AG08396 (cell line): ENCODE measurements around the gene PICALM.
"Not testable (repeated sequence)": the region's sequence is repeated elsewhere in the genome, so short reads cannot be mapped to it uniquely, and the experiment has no call there.

Source experiments
- DNase-seq: peaks from one replicate; pipeline ENCODE4 v3.0.0; 2012; ENCODE audit warnings: low spot score, mixed read lengths

The PICALM gene

GRCh38 chr11:85939099-85940015 is 129.5 kb downstream of the PICALM start:
- DNase-seq: no peak

GRCh38 chr11:85937835-85938234 is 131.0 kb downstream of the PICALM start:
- no peak for DNase-seq

GRCh38 chr11:85935751-85936150 is 133.1 kb downstream of the PICALM start:
- DNase-seq: no peak

- DNase-seq: no peak
Measured at GRCh38 chr11:85934596-85935169, 134.2 kb downstream of the PICALM start.

- DNase-seq: no peak
Measured at GRCh38 chr11:85930879-85931366, 138.0 kb downstream of the PICALM start.

GRCh38 chr11:85926653-85927214 is 142.2 kb downstream of the PICALM start:
- not testable (repeated sequence) for DNase-seq

- no peak for DNase-seq
Measured at GRCh38 chr11:85923455-85923854, 145.4 kb downstream of the PICALM start.

GRCh38 chr11:85922367-85922766 is 146.5 kb downstream of the PICALM start:
- no peak for DNase-seq

GRCh38 chr11:85918910-85919794 is 149.7 kb downstream of the PICALM start:
- no peak for DNase-seq

- no peak for DNase-seq
Measured at GRCh38 chr11:85914425-85914824, 154.5 kb downstream of the PICALM start.

GRCh38 chr11:85913513-85913912 is 155.4 kb downstream of the PICALM start:
- DNase-seq: no peak

GRCh38 chr11:85912414-85912813 is 156.5 kb downstream of the PICALM start:
- DNase-seq: no peak
